Colonic mucosa (tissue), 4 donors: ENCODE results near the gene TRAPPC3. TPM values are rescaled to one million over a fixed set of nuclear protein-coding genes. Genes with fewer than 3 reads are reported as not detected.

Experiments used
- DNase-seq: peaks from one replicate; pipeline ENCODE4 v3.0.0-alpha.2; 2020
- H3K27ac ChIP-seq: fragments of 200-600 bp; one replicate; pipeline ENCODE4 v1.8.0; 2021
- H3K27me3 ChIP-seq: fragments of 200-600 bp; one replicate; pipeline ENCODE4 v1.8.0; 2021
- H3K36me3 ChIP-seq: fragments of 200-600 bp; one replicate; pipeline ENCODE4 v1.8.0; 2021
- H3K4me1 ChIP-seq: fragments of 200-600 bp; one replicate; pipeline ENCODE4 v1.8.0; 2021; ENCODE audit warnings: mild to moderate bottlenecking
- H3K4me3 ChIP-seq: fragments of 200-600 bp; one replicate; pipeline ENCODE4 v1.8.0; 2021
- H3K9ac ChIP-seq, 2 donors: one replicate each; pipeline ENCODE4 v1.7.0; 2013; ENCODE audit warnings: control low read depth in 2 of 2, low read depth in 2 of 2, low read length in 2 of 2
- H3K9me3 ChIP-seq: fragments of 200-600 bp; one replicate; pipeline ENCODE4 v1.8.0; 2021
- CTCF ChIP-seq: fragments of 200-600 bp; IDR thresholded peaks from one replicate; pipeline ENCODE4 v1.8.0; 2022; ENCODE audit warnings: antibody characterized with exemption, mild to moderate bottlenecking
- intact Hi-C: fragments of 100-400 bp; cut with DNase I; formaldehyde crosslinking; loops from one replicate; pipeline ENCODE4 v1.14.1; 2022
- total RNA-seq, 2 donors: library from RNA; stranded (reverse); fragmentation: NEBNext Ultra II Directional in 1 of 2; extraction: Animal tissue kit (Norgen Biotek cat#: 25700) in 1 of 2; gene quantifications; one replicate each; pipeline ENCODE4 v1.2.1, GENCODE V29; 2021
- donor health status: healthy.
- donor health status: DM: no; HTN: no; CAD: no.
- donor health status: DM: no; HTN: no; CAD: no.

Gene TRAPPC3
- total RNA-seq, 2 donors from 2014 or later = 59.0 to 60.6 TPM

- TF ChIP-seq CTCF = no peak
- Histone ChIP-seq H3K27ac (no peak overlapping the region), H3K4me3 (no peak overlapping the region), H3K9ac (no peak overlapping the region), H3K9me3 (no peaks in the 10 kb centered on the region), H3K36me3 (peaks cover 20% of the 10 kb centered on the region), H3K4me1 (no peaks in the 10 kb centered on the region), H3K27me3 (no peaks in the 10 kb centered on the region)
- DNase-seq = no peak
- intact Hi-C loops = loop anchor here (5.0 to 10.0 kb wide), 2 partner anchors 195 to 333 kb away; no protein-coding TSS in a partner anchor
Measured at GRCh38 chr1:36092166-36092797, 57.0 kb downstream of the TRAPPC3 start.

- no peak overlapping the region for H3K4me3 ChIP-seq
- no peak for TF ChIP-seq CTCF
- DNase-seq = no peak
- H3K36me3 ChIP-seq = peaks cover 20% of the 10 kb centered on the region
- H3K4me1 ChIP-seq = no peaks in the 10 kb centered on the region
- H3K9ac ChIP-seq = no peak overlapping the region
- no peaks in the 10 kb centered on the region for H3K27me3 ChIP-seq
- no peak overlapping the region for H3K27ac ChIP-seq
- H3K9me3 ChIP-seq = no peaks in the 10 kb centered on the region
- intact Hi-C loops = loop anchor here (5.0 to 10.0 kb wide), 2 partner anchors 196 to 333 kb away; no protein-coding TSS in a partner anchor
Measured at GRCh38 chr1:36091698-36092097, 57.6 kb downstream of the TRAPPC3 start.

GRCh38 chr1:36091141-36091540 is 58.1 kb downstream of the TRAPPC3 start:
- intact Hi-C loops = loop anchor here (5.0 to 10.0 kb wide), 2 partner anchors 196 to 334 kb away; no protein-coding TSS in a partner anchor
- Histone ChIP-seq H3K27me3 (no peaks in the 10 kb centered on the region), H3K36me3 (peaks cover 20% of the 10 kb centered on the region), H3K27ac (no peak overlapping the region), H3K9me3 (no peaks in the 10 kb centered on the region), H3K9ac (no peak overlapping the region), H3K4me1 (no peaks in the 10 kb centered on the region), H3K4me3 (no peak overlapping the region)
- no peak for TF ChIP-seq CTCF
- DNase-seq = no peak

GRCh38 chr1:36089393-36090121 is 59.7 kb downstream of the TRAPPC3 start:
- Histone ChIP-seq H3K36me3 (peaks cover 20% of the 10 kb centered on the region), H3K4me3 (peak overlapping the region; percentile 96), H3K9me3 (no peaks in the 10 kb centered on the region), H3K4me1 (no peaks in the 10 kb centered on the region), H3K27me3 (no peaks in the 10 kb centered on the region), H3K27ac (peak overlapping the region; percentile 83), H3K9ac (peak overlapping the region; percentile 78 to 92)
- no peak for TF ChIP-seq CTCF
- intact Hi-C loops = loop anchor here (5.0 to 10.0 kb wide), 3 partner anchors 155 to 335 kb away; partner anchors contain the start of gene AGO3
- DNase-seq = no peak

- peak within 1 kb of the TSS; percentile 83 for H3K27ac ChIP-seq
- H3K36me3 ChIP-seq = peaks cover 14% of the 10 kb centered on the region
- peak within 1 kb of the TSS; percentile 78 to 92 for H3K9ac ChIP-seq
- H3K27me3 ChIP-seq = no peaks in the 10 kb centered on the region
- peak; percentile 87 for DNase-seq
- peak within 1 kb of the TSS; percentile 96 for H3K4me3 ChIP-seq
- intact Hi-C loops = loop anchor here (10.0 kb wide), 1 partner anchor 154 kb away; the partner anchor contains the start of gene AGO3
- peak; percentile 97 for TF ChIP-seq CTCF
- no peaks in the 10 kb centered on the region for H3K9me3 ChIP-seq
- no peaks in the 10 kb centered on the region for H3K4me1 ChIP-seq
Measured at GRCh38 chr1:36088577-36089392, 60.5 kb downstream of the TRAPPC3 start, which contains the start of gene ADPRS. Gene ADPRS (plus strand): TSS chr1:36088892. CDS start chr1:36088905, 13 bp downstream.
